GM18951 (cell line): Measurements from ENCODE around the gene SNN.

Experiments
- POLR2A ChIP-seq: IDR thresholded peaks from 4 replicates; pipeline ENCODE4 v1.6.1; 2011; ENCODE audit warnings: mild to moderate bottlenecking; ENCODE audit not compliant: insufficient read length, insufficient read depth; ENCODE audit errors: extremely low read depth
- in situ Hi-C: fragments of 300-500 bp; cut with MboI; formaldehyde crosslinking; loops from one replicate; pipeline ENCODE4 v1.12.0; 2022; ENCODE audit warnings: low sequenced_read_pairs, mixed read lengths, inconsistent platforms; ENCODE audit not compliant: unreplicated experiment

The SNN gene

GRCh38 chr16:11682655-11683096, 14.4 kb downstream of the SNN start:
- in situ Hi-C loops, result no loop called here
- TF ChIP-seq POLR2A, result no peak

DNA sequence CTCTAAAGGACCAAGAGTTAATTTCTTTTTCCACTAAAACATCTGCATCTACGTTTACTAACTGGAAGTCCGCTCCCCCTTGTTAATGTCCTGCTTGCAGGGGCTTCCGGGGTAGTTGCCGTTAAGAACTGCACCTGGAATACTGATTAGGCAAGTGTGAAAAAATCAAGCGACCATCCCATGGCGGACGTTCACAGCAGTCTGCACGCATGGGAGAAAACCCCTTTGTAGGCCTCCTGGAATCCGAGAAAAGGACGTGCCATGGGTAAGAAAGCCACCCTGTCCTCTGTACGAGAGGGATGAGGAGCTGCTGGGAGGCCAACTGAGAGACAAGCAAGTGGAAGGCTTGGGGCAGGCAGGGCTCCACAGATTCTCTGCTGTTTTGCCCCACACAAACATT, 14.9 kb downstream of the SNN start:
- in situ Hi-C loops, result no loop called here
- no peak for TF ChIP-seq POLR2A

GRCh38 chr16:11684231-11685025, 16.2 kb downstream of the SNN start:
- in situ Hi-C loops, result no loop called here
- no peak for TF ChIP-seq POLR2A

DNA sequence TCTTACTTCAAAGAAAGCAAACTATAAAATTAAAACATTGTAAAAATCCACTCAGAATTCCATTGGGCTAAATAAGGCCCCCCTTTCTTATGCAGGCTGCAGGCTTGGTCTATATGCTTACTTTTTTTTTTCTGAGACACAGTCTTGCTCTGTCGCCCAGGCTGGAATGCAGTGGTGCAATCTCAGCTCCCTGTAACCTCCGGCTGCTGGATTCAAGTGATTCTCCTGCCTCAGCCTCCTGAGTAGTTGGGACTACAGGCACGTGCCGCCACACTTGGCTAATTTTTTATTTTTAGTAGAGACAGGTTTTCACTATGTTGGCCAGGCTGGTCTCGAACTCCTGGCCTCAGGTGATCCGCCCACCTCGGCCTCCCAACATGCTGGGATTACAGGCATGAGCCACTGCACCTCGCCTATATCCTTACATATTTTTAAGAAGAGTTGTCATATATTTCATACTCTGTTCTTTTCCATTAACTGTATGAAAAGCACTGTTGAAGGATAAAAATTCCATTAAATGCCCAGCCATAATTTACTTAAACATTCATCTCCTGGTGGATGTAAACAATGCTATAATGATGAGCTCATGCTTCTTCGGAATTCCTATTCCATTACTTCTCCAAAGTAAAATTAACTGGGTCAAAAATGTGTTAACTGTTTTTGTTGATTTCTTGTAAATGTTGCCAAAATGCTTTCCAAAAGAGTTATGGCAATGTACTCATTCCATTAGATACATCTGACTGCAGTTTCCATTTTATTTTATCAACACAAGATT, 17.8 kb downstream of the SNN start:
- TF ChIP-seq POLR2A, result no peak
- in situ Hi-C loops, result no loop called here

- in situ Hi-C loops, result no loop called here
- no peak for TF ChIP-seq POLR2A
Measured at GRCh38 chr16:11686713-11687380, 18.6 kb downstream of the SNN start.

DNA sequence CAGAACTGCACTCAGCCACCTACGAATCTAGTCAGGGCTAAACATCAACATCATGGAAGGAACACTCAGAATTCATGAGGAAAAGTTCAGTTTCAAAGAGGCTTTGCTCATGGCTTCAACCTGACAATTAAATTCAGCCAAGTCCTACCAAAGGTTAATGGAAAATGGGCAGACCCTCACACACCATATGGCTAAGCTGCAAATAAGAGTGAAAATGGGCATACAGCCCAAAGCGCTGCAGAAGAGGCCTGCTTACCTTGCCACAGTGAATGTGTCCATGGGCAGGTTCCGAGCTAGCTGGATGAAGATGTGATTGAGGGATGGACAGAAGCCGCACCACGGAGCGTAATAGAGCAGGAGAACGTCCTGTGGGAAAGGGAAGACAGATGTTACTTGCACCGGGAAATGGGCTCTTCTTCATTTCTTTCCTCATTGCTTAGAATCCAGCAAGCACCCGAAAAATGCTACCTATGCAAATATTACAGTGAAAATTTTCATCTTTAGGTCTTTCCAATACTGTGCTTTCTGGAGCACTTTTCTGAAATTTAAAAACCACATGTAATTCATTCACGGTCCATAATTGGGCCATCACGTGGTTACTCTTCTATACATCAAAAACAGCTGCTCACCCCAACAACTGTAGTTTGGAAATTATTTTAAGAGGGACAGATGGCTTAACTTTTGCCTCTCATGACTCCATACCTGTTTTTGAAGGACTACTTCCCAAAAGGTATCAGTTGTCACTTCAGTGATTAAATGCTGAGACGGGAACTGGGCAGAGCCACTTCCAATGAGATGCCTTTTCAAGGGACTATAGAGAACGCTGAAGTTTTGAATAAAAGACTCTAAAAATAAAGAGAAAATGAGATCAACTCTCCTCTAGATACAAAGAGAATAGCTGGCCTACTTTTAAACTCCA, 19.6 kb downstream of the SNN start:
- no peak for TF ChIP-seq POLR2A
- in situ Hi-C loops, result no loop called here

GRCh38 chr16:11688520-11688886, 20.2 kb downstream of the SNN start:
- TF ChIP-seq POLR2A, result no peak
- in situ Hi-C loops, result no loop called here

- in situ Hi-C loops, result no loop called here
- no peak for TF ChIP-seq POLR2A
Measured at GRCh38 chr16:11689031-11689840, 21.0 kb downstream of the SNN start.

GRCh38 chr16:11691235-11691634, 23.0 kb downstream of the SNN start:
- in situ Hi-C loops, result no loop called here

DNA sequence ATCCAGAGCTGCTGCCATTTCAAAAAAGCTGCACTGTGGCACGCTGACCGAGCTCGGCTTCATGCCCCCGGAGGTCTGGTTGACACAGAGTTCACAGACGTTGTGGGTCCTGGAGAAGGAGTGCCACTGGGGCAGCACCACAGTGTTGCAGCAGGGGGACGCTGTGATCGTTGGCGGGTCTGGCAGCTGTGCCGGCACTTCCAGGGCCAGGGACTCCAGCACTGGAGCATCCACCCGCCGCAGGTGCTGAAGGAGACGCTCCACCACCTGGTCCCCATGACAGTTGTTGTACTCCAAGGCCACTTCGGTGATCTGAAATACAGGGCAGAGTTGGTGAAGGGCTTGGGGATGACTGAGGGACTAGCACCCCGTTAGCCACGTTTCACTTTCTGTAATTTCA, 23.5 kb downstream of the SNN start:
- in situ Hi-C loops, result no loop called here
- no peak for TF ChIP-seq POLR2A

More at GRCh38 chr16:11691235-11691634, 23.0 kb downstream of the SNN start:
- no peak for TF ChIP-seq POLR2A

GRCh38 chr16:11692171-11692570, 23.9 kb downstream of the SNN start:
- in situ Hi-C loops, result no loop called here
- TF ChIP-seq POLR2A, result no peak

- in situ Hi-C loops, result no loop called here
- TF ChIP-seq POLR2A, result no peak
Measured at GRCh38 chr16:11692651-11693050, 24.4 kb downstream of the SNN start.
